DMS53 treated with DMSO at 0.1 percent for 48 hours (cell line): Measurements from ENCODE around the gene LCN12.

Source experiments
- DNase-seq: peaks from one replicate; lab custom pipeline; 2025; ENCODE audit not compliant: unreplicated experiment; lab: John Stamatoyannopoulos, UW

Gene LCN12

GRCh38 chr9:136972335-136972734, 20.3 kb downstream of the LCN12 start:
- DNase-seq, result no peak

DNA sequence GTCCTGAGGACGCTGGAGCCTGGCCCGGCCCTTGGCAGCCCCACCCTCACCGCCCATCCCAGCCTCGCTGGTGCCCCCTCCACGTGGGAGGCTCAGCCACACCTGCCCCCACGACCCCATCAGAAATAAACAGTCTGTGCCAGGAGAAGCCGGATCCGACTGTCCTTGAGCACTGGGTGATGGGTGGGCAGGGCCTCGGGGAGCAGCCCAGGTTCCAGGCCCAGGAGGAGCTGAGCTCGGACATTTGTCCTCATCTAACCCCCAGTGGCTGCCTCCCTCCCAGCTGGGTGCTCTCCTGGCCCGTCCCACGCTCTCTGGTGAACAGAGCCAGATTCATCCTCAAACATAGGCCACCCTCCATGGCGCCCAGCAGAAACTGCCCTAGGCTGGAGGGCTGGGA, 20.7 kb downstream of the LCN12 start:
- DNase-seq, result no peak

GRCh38 chr9:136973618-136974617, 21.8 kb downstream of the LCN12 start:
- no peak for DNase-seq

- DNase-seq, result no peak
These were observed 22.9 kb downstream of the LCN12 start for GRCh38 chr9:136974817-136975535.

DNA sequence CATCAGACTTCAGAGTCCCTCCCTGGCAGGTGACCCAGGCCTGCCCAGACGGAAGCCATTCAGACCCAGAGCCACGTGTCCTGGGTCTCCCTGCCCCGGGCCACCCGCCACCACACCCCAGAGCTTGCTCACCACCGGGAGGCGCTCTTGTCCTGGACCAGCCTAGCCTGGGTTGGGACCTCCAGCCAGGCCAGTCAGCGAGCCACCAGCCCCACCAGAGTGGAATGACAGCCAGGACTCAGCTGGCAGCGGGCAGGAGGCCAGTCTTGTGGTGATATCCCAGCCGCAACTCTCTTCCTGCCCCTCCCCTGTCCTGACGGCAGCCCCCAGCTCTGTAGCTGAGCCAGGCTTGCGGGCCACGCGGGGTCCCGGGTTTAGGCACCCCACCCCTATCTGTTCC, 23.6 kb downstream of the LCN12 start:
- DNase-seq, result no peak

DNA sequence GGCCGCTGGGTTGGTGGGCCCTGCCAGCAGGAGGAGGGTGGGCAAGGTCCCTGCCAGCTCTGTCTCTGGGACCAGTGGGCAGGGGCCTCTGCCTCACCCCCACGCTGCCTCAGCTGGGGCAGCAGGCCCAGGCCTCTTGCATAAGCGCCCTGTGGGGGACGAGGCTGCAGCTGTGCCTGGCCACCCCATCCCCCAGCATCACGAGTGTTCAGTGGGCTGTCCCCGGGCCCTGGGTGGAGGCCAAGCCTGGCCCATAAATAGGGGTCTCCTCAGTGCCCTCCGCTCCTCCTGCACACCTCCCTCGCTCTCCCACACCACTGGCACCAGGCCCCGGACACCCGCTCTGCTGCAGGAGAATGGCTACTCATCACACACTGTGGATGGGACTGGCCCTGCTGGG, 25.1 kb downstream of the LCN12 start, which contains the start of gene PTGDS:
TSS of gene PTGDS (plus strand) at position 282 of the 400 bp plus-strand sequence. CDS start at position 357, 75 bp downstream.
- no peak for DNase-seq

DNA sequence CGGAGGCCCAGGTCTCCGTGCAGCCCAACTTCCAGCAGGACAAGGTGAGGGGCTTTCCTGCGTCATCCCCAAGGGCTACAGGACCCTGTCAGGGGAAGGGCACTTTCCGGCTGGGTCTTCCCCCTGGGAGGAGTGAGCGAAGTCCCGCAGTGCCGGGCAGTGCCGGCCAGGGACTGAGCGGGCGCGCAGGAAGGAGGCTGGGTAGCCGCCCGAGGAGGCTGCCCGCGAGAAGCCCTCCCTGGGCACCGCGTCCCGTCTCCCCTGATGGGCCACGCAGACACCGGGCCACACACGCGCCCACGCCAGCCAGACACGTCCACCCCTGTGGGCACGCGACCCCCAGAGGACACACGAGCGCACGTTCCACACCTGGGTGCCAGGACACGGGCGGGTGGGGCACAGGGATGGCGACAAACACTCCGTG, 25.6 kb downstream of the LCN12 start:
- no peak for DNase-seq

- peak; percentile 23 for DNase-seq
These were observed 26.2 kb downstream of the LCN12 start for GRCh38 chr9:136978073-136978864.

GRCh38 chr9:136978865-136979544, 26.9 kb downstream of the LCN12 start:
- DNase-seq, result no peak

GRCh38 chr9:136979769-136980587, 27.9 kb downstream of the LCN12 start:
- DNase-seq, result no peak

- no peak for DNase-seq
These were observed 28.8 kb downstream of the LCN12 start for GRCh38 chr9:136980669-136981478.

DNA sequence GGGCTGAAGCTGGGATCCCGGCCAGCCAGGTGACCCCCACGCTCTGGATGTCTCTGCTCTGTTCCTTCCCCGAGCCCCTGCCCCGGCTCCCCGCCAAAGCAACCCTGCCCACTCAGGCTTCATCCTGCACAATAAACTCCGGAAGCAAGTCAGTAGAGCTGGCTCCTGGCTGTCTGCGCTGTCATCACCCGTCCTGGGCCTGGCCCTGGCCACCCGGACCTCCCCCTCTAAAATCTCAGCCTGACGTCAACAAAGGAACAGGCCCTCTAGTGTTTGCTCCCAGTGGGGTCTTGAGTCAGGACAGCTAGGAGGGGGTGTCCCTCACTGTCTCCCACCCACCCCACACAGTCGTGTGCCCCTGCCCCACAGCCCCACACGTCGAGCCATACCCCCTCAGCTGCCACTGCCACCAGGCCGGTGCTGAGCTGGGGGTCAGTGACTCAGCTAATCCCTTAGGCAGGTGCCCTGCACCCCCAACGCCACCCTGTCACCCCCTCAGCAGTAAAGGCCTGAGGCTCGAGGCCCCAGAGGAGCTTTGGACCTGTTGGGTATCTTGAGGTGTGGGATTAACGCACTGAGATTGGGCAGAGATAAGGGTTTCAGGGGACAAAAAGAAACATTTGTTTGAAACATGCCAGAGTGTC, 29.6 kb downstream of the LCN12 start:
- DNase-seq, result no peak

DNA sequence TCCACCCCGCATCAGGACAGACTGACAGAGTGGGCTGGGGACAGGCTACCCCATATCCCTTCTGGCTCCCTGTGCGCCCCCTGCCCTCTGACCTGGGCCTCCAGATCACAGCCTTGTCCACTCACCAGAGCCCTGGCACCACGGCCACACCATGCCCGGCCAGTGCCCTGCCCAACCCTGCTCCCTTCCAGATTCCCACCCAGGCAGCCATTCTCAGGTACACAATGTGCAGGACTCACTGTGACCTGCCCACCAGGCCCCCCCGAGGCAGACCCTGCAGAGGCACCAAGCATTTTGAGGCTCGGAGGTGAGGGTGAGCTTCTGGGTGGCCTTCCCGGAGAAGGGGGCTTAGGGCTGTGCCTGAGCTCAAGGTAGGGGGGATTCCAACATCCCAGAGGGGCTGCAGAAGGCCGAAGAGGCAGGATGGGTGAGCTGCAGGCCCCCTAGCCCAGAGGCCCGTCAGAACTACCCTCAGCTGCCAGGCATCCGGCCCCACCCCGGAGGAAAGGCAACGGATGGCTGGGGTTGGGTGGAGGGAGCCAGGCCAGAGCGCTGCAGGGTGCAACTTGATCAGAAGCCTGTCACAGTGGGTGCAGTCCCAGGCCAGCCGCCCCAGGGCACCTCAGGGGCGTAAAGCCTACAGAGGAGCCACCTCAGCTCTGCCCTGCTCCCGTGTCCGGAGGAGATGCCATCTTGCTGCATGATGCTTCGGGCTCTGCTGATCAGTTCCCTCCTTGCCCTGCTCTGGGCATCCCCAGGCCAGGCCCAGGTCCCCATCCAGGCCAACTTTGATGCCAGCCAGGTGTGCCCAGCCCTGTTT, 30.4 kb downstream of the LCN12 start, which contains the start of gene LCNL1:
TSS of gene LCNL1 (plus strand) at position 762 of the 820 bp plus-strand sequence. CDS start 594 bp downstream, outside the sequence.
- DNase-seq, result no peak

GRCh38 chr9:136983167-136983566, 31.1 kb downstream of the LCN12 start:
- DNase-seq, result no peak

DNA sequence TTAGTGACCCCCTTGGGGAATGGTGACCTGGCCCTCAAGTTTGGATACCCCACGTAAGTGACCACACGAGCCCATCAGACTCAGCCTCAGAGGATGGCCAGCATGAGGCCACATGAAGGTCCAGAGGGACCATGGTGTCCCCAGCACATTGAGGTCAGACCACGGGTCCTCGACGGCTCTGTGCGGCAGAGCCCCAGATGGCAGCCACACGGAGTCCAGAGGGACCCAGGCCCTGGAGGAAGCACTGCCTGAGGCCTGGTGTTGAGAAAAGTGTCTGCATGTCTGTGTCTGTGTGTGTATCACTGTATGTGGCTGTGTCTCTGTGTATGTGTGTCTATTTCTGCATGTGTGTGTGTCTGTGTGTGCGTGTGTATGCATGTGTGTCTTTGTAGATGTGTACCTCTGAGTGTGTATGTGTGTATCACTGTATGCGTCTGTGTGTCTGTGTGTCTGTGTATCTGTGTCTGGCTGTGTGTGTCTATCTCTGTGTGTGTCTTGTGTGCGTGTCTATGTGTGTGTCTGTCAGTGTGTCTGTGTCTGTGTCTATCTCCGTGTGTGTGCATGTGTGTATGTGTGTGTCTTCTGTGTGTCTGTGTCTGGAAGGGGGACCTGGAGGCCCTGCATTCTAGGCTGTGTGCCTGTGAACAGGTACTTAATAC, 31.7 kb downstream of the LCN12 start:
- DNase-seq, result no peak

GRCh38 chr9:136984464-136985026, 32.5 kb downstream of the LCN12 start:
- DNase-seq, result no peak
